Measurements from ENCODE around the gene KCNQ1. TPM values are rescaled to one million over a fixed set of nuclear protein-coding genes. Genes with fewer than 3 reads are reported as not detected.

Gene KCNQ1
- total RNA-seq, 6 donors from 2014 or later, result 18.0 to 45.4 (median 32.7) TPM

GRCh38 chr11:2754008-2754407, 309.2 kb downstream of the KCNQ1 start:
- no peak overlapping the region for H3K27ac ChIP-seq
- DNase-seq, result no peak
- WGBS, 2 donors, result 99 to 100% methylated on average over 2 of the region's 2 CpGs

GRCh38 chr11:2755071-2755470, 310.3 kb downstream of the KCNQ1 start:
- H3K27me3 ChIP-seq, result no peaks in the 10 kb centered on the region
- H3K4me3 ChIP-seq, result no peak overlapping the region
- no peaks in the 10 kb centered on the region for H3K4me1 ChIP-seq
- 86 to 89% methylated on average over 8 of the region's 8 CpGs for WGBS, 2 donors
- DNase-seq, result no peak
- no peak for ATAC-seq (ENCODE audit: low FRiP score in 2 of 2)
- no peak overlapping the region for H3K27ac ChIP-seq
- no peak for TF ChIP-seq POLR2AphosphoS5 (IDR thresholded peaks at IDR 0.05)
- TF ChIP-seq EP300 (IDR thresholded peaks at IDR 0.05), result no peak
- TF ChIP-seq CTCF (IDR thresholded peaks at IDR 0.05), result no peak
- TF ChIP-seq POLR2A (IDR thresholded peaks at IDR 0.05), result no peak
- no peaks in the 10 kb centered on the region for H3K36me3 ChIP-seq
- no peaks in the 10 kb centered on the region for H3K9me3 ChIP-seq

More at GRCh38 chr11:2754008-2754407, 309.2 kb downstream of the KCNQ1 start:
- Histone ChIP-seq H3K9me3 (no peaks in the 10 kb centered on the region), H3K4me1 (no peaks in the 10 kb centered on the region), H3K27me3 (no peaks in the 10 kb centered on the region), H3K4me3 (no peak overlapping the region), H3K36me3 (no peaks in the 10 kb centered on the region)
- TF ChIP-seq CTCF (IDR thresholded peaks at IDR 0.05), result no peak
- TF ChIP-seq EP300 (IDR thresholded peaks at IDR 0.05), result no peak
- TF ChIP-seq POLR2AphosphoS5 (IDR thresholded peaks at IDR 0.05), result no peak
- TF ChIP-seq POLR2A (IDR thresholded peaks at IDR 0.05), result no peak
- ATAC-seq (ENCODE audit: low FRiP score in 2 of 2), result no peak

- WGBS, 2 donors, result 93 to 94% methylated on average over 14 of the region's 14 CpGs
- no peak for ATAC-seq (ENCODE audit: low FRiP score in 2 of 2)
- peak in 1 of 2 donors; percentile 9 for DNase-seq
Measured at GRCh38 chr11:2758751-2759150, 313.9 kb downstream of the KCNQ1 start.

GRCh38 chr11:2759228-2760195, 314.7 kb downstream of the KCNQ1 start:
- H3K4me1 ChIP-seq, result no peaks in the 10 kb centered on the region
- WGBS, 2 donors, result 86 to 91% methylated on average over 12 to 17 of the region's 17 CpGs
- no peak overlapping the region for H3K4me3 ChIP-seq
- no peak for TF ChIP-seq EP300 (IDR thresholded peaks at IDR 0.05)
- TF ChIP-seq POLR2A (IDR thresholded peaks at IDR 0.05), result no peak
- no peak for TF ChIP-seq CTCF (IDR thresholded peaks at IDR 0.05)
- no peak overlapping the region for H3K27ac ChIP-seq
- DNase-seq, result peak; percentile 17 to 60
- H3K9me3 ChIP-seq, result no peaks in the 10 kb centered on the region
- ATAC-seq (ENCODE audit: low FRiP score in 2 of 2), result peak; percentile 19 to 61
- H3K36me3 ChIP-seq, result no peaks in the 10 kb centered on the region
- no peaks in the 10 kb centered on the region for H3K27me3 ChIP-seq

More at GRCh38 chr11:2758751-2759150, 313.9 kb downstream of the KCNQ1 start:
- no peaks in the 10 kb centered on the region for H3K4me1 ChIP-seq
- no peaks in the 10 kb centered on the region for H3K36me3 ChIP-seq
- no peak for TF ChIP-seq POLR2A (IDR thresholded peaks at IDR 0.05)
- TF ChIP-seq POLR2AphosphoS5 (IDR thresholded peaks at IDR 0.05), result no peak
- TF ChIP-seq CTCF (IDR thresholded peaks at IDR 0.05), result no peak
- no peak for TF ChIP-seq EP300 (IDR thresholded peaks at IDR 0.05)
- H3K27me3 ChIP-seq, result no peaks in the 10 kb centered on the region
- no peak overlapping the region for H3K27ac ChIP-seq
- H3K4me3 ChIP-seq, result no peak overlapping the region
- H3K9me3 ChIP-seq, result no peaks in the 10 kb centered on the region

Measured in upper lobe of left lung (tissue), 6 donors.